NCI-H1417 treated with DMSO at 0.1 percent for 48 hours (cell line): ENCODE data around the gene ARMH3.
"Not testable (repeated sequence)": the region's sequence is repeated elsewhere in the genome, so short reads cannot be mapped to it uniquely, and the experiment has no call there.

Experiments
- DNase-seq: peaks from one replicate; lab custom pipeline; 2025; lab: John Stamatoyannopoulos, UW

ARMH3 gene

GRCh38 chr10:102045292-102045691 lies 10.7 kb downstream of the ARMH3 start:
- DNase-seq, result no peak

DNA sequence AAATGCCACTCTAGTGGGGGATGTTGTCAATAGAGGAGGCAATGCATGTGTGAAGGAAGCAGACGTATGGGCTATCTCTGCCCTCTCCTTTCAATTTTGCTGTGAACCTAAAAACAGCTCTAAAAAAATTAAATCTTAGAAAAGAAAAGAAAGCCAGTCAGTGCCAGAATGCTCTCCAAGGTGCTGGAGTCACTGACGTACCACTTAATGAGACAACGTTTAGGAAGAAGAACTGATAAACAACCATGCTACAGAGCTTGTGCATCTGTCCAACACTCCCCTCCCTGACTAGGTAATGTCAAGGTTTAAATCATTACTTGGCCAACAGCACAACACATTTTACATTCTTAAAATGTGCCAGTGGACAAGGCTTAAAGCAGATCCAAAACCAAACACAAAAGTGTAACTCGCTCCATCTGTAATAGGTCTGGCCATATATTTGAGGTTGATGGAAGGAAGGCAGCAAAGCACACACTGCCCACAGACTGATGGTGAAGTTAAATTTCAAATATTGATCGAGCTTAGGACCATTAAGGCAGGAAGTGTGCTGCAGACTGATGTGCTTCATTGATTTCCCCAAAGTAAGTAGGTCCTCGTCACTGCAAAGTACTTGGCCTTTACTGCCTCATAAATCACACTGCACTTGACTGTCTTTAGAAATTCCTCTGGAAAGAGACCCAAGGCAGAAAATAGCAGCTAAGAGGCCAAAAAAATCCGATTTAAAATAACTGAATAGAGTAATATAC lies 15.5 kb downstream of the ARMH3 start:
- DNase-seq, result no peak

DNA sequence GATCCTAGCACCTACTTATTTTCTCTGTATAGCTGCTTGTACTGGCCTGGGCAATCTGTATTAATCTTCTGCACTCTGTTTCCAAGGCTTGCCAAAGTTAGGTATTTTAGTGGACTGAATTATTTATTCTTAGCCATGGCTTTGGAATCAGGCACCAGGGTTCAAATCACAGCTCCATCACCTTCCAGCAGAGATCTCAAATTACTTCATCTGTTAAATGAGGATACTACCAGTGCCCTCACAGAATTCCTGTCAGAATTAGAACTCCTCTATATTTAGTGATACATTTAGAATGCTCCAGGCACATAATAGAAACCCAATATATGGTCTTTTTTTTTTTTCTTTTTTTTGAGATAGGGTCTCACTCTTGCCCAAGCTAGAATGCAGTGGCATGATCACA lies 17.6 kb downstream of the ARMH3 start:
- DNase-seq, result no peak

- DNase-seq, result not testable (repeated sequence)
Measured at GRCh38 chr10:102035807-102036206, 20.2 kb downstream of the ARMH3 start.

- no peak for DNase-seq
Measured at GRCh38 chr10:102033787-102034186, 22.2 kb downstream of the ARMH3 start.

- no peak for DNase-seq
Measured at GRCh38 chr10:102027261-102027660, 28.7 kb downstream of the ARMH3 start.

- no peak for DNase-seq
Measured at GRCh38 chr10:102024799-102025198, 31.2 kb downstream of the ARMH3 start.

DNA sequence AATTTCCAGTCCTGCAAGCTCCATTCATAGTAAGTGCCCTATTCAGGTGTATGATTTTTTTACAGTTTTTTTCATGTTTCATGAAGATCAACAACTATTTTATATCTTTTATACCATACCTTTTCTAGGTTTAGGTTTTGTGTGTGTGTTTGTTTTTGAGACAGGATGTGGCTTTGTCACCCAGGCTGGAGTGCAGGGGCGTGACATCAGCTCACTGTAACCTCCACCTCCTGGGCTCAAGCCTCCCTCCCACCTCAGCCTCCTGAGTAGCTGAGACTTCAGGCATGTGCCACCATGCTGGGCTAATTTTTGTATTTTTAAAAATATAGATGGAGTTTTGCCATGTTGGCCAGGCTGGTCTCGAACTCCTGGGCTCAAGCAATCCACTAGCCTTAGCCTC lies 35.0 kb downstream of the ARMH3 start:
- no peak for DNase-seq

DNA sequence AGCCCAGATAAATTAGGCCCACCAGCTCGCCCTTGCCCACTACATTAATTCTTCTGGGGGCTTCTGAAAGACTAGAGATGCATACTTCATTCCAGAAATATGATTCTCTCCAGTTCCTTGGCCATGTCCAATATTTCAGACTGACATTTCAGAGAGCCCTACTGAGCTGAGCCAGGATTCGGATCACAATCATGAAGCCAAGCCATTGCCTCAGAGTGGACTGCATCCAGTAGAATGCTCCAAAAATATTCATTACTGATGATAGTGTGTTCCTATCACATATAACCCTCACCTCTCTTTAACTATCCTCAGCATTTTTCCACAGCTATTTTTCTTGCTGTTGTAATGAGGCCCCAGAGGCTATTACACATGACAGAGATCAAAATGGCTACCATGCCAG lies 38.7 kb downstream of the ARMH3 start:
- DNase-seq, result no peak

- no peak for DNase-seq
Measured at GRCh38 chr10:102016416-102016815, 39.6 kb downstream of the ARMH3 start.

- no peak for DNase-seq
Measured at GRCh38 chr10:102010961-102011360, 45.0 kb downstream of the ARMH3 start.

DNA sequence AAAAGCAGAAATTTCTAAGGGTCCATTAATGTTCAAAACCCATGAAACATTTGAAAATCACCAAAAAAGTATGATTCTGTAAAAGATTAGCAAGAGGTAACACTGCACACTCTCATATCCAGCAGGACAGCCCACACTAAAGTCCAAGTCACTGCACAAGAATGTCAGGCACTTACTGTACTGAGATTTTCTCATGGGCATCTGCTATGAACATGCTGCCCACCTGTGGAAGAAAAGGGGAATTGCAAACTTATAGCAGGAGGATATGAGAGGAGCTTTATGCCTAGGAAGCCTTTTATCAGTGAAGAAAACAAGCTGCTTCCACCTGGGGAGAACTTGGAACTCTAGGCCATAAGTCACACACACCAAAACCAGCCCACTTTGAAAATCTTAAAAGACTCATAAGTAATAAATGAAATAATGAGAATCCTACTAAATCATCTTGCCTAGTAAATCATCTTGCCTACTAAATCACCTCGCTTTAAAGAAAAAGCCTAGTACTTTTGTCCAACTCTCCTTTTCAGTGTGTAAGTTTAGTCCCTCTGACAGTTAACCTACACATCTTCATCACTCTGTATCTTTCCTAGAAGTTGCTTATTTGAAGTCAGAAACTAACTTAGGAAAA lies 46.1 kb downstream of the ARMH3 start:
- DNase-seq, result peak; percentile 10

GRCh38 chr10:102007796-102008195 lies 48.2 kb downstream of the ARMH3 start:
- DNase-seq, result no peak

GRCh38 chr10:102007031-102007430 lies 48.9 kb downstream of the ARMH3 start:
- not testable (repeated sequence) for DNase-seq

GRCh38 chr10:102004376-102004775 lies 51.6 kb downstream of the ARMH3 start:
- no peak for DNase-seq

- DNase-seq, result no peak
Measured at GRCh38 chr10:102003541-102003940, 52.4 kb downstream of the ARMH3 start.

DNA sequence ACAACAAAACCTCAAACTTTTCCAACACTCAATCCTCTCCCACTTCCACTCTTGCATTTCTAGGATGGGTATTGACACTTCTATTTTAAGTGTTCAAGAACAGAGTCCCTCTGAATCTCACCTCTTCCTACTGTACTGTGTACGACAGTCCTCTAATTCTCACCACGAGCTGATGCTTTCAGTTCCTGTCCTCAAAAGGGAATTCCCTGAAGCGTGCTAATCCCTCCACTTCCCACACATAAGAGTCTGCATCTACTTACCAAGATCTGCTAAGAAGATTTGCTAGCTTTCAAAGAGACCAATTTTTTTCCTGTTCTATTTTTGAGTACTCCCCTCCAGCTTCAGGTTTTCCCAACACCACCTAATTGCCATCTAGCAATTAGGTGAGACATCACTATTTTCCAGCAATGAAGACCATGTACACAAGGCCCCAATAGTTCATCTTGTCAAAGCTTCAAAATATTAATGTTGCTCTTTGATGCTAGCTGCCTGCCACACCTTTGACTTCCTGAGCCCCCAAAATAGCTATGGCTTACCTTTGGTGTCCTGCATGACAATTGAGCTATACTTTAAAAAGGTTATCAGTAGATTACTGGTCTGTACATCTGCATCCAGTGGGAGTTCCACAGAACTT lies 54.4 kb downstream of the ARMH3 start:
- DNase-seq, result no peak

- DNase-seq, result no peak
Measured at GRCh38 chr10:101997803-101998202, 58.2 kb downstream of the ARMH3 start.

GRCh38 chr10:101995451-101996063 lies 60.4 kb downstream of the ARMH3 start:
- no peak for DNase-seq

- no peak for DNase-seq
Measured at GRCh38 chr10:101993651-101994200, 62.2 kb downstream of the ARMH3 start.

DNA sequence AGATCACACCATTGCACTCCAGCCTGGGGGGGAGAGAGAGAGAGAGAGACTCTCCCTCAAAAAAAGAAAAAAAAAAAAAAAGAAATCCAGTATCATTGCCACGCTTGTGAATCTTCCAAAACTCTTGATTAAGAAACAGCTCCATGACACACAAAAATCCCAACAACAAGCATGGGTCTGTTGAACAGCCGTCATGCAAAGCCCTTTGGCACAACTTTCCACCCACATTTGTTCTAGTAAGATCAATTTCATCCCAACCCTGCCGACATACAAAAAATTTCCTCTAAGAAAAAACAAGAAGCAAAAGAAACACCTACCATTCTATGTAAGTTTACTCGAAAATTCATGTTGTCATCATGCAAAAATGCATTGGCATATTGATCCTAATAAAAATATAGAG lies 62.8 kb downstream of the ARMH3 start:
- DNase-seq, result no peak

- DNase-seq, result no peak
Measured at GRCh38 chr10:101987136-101987535, 68.8 kb downstream of the ARMH3 start.

DNA sequence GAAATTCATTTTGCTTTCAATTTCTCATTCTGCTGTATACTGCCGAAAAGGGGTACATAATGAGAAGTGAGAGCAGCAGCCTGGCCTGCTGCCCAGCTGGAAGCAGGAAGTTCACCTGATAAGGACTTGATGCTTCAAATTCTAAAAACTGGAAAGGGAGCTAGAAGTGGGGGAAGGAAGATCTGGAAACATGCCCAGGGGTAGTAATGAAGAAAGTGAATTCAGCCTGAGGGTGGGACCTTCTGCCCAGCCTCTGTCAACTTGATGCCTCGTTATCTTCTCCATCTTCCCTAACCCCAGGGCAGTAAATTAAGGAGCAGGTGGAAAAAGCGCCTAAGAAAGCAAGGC lies 69.4 kb downstream of the ARMH3 start:
- DNase-seq, result no peak
